PC-3 (cell line): ENCODE results near the gene AUP1.

Experiments
- EZH2phosphoT487 ChIP-seq: fragments of 300-600 bp; sonication (generic); IDR thresholded peaks from 2 replicates; pipeline ENCODE4 v1.6.1; 2018; ENCODE audit warnings: mild to moderate bottlenecking, antibody characterized with exemption, low read length, borderline replicate concordance
- TF ChIP-seq, protein P1 (sequence below): fragments of 300-600 bp; sonication (generic); conservative IDR thresholded peaks from 2 replicates; pipeline ENCODE4 v1.5.1; 2017; ENCODE audit warnings: antibody characterized with exemption, low read depth, mild to moderate bottlenecking, low read length

DNA sequence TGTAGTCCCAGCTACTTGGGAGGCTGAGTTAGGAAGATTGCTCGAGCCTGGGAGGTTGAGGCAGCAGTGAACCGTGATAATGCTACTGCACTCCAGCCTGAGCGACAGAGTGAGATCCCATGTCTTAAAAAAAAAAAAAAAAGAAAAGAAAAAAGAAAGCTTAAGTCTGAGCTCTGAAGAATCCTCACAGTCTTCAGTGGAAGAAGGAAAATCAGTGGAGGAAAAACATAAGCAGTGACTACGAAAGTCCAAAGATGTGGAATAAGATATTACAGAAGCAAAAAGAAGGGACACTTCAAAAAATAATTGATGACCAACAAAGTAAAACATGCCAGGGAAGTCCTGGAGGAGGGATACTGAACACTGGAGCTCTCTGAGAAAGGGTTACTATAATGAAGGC lies 19.2 kb downstream of the AUP1 start:
- TF ChIP-seq, protein P1, sequence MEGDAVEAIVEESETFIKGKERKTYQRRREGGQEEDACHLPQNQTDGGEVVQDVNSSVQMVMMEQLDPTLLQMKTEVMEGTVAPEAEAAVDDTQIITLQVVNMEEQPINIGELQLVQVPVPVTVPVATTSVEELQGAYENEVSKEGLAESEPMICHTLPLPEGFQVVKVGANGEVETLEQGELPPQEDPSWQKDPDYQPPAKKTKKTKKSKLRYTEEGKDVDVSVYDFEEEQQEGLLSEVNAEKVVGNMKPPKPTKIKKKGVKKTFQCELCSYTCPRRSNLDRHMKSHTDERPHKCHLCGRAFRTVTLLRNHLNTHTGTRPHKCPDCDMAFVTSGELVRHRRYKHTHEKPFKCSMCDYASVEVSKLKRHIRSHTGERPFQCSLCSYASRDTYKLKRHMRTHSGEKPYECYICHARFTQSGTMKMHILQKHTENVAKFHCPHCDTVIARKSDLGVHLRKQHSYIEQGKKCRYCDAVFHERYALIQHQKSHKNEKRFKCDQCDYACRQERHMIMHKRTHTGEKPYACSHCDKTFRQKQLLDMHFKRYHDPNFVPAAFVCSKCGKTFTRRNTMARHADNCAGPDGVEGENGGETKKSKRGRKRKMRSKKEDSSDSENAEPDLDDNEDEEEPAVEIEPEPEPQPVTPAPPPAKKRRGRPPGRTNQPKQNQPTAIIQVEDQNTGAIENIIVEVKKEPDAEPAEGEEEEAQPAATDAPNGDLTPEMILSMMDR, result no peak
- no peak for TF ChIP-seq EZH2phosphoT487
